Astrocyte (in vitro differentiated cells and primary cell): ENCODE results near the gene MBTD1.

Experiments used
- EZH2 ChIP-seq: IDR thresholded peaks from 2 replicates; pipeline ENCODE4 v1.6.1; 2012; ENCODE audit warnings: mild to moderate bottlenecking, low read length, inconsistent platforms; ENCODE audit not compliant: insufficient read depth
- TF ChIP-seq, protein P1 (sequence below): IDR thresholded peaks from 2 replicates; pipeline ENCODE4 v1.5.1; 2011; ENCODE audit warnings: low read depth, mild to moderate bottlenecking, inconsistent platforms, low read length, moderate library complexity; ENCODE audit not compliant: insufficient read depth

GRCh38 chr17:51161541-51161940 lies 98.3 kb downstream of the MBTD1 start:
- TF ChIP-seq, protein P1, sequence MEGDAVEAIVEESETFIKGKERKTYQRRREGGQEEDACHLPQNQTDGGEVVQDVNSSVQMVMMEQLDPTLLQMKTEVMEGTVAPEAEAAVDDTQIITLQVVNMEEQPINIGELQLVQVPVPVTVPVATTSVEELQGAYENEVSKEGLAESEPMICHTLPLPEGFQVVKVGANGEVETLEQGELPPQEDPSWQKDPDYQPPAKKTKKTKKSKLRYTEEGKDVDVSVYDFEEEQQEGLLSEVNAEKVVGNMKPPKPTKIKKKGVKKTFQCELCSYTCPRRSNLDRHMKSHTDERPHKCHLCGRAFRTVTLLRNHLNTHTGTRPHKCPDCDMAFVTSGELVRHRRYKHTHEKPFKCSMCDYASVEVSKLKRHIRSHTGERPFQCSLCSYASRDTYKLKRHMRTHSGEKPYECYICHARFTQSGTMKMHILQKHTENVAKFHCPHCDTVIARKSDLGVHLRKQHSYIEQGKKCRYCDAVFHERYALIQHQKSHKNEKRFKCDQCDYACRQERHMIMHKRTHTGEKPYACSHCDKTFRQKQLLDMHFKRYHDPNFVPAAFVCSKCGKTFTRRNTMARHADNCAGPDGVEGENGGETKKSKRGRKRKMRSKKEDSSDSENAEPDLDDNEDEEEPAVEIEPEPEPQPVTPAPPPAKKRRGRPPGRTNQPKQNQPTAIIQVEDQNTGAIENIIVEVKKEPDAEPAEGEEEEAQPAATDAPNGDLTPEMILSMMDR, result no peak
- TF ChIP-seq EZH2, result no peak
